Ovary (tissue), 3 donors: ENCODE measurements around the gene LOX.

Source experiments
- CTCF ChIP-seq, 3 donors: fragments of 450-650 bp in 2 of 3; fragments of 200-600 bp in 1 of 3; IDR thresholded peaks; one replicate each; pipeline versions ENCODE4 v1.5.1 to v1.8.0; 2016 to 2022; ENCODE audit warnings: antibody characterized with exemption in 3 of 3, mild to moderate bottlenecking in 1 of 3
- EP300 ChIP-seq: sonication (generic); formaldehyde crosslinking; IDR thresholded peaks from one replicate; pipeline ENCODE4 v1.6.1; 2017; ENCODE audit warnings: antibody characterized with exemption
- POLR2A ChIP-seq: fragments of 450-650 bp; IDR thresholded peaks from one replicate; pipeline ENCODE4 v1.6.1; 2017; ENCODE audit warnings: antibody characterized with exemption, mild to moderate bottlenecking, moderate library complexity
- donor health status: DM: no; HTN: no; CAD: no.

DNA sequence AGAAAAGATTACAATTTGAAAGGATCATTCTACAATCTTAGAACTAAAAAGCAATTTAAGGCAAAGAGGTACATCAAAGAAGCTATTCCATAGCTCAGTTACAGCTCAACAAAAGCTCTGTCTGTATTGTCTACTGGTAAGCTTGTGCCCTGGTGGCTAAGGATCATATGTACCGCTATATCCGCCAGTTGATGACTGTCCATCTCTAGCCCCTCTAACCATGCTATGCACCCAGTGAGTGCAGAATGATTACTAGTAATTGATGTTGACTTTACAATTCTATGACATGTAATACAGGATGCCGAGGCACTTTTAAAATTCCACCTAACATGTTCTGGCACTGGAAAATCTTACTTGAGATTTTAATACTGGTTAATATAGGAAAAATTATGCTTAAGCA, 13.1 kb downstream of the LOX start:
- TF ChIP-seq CTCF (IDR thresholded peaks at IDR 0.05) = no peak
- no peak for TF ChIP-seq POLR2A
- no peak for TF ChIP-seq EP300
